Subcutaneous adipose tissue (tissue), 4 donors: ENCODE data around the gene KCTD4. TPM values are rescaled to one million over a fixed set of nuclear protein-coding genes. Genes with fewer than 3 reads are reported as not detected.

Experiments used
- CTCF ChIP-seq: fragments of 450-650 bp; IDR thresholded peaks from one replicate; pipeline ENCODE4 v1.5.1; 2016; ENCODE audit warnings: low read depth, mild to moderate bottlenecking, control low read depth, antibody characterized with exemption, moderate library complexity
- total RNA-seq, 4 donors: library from RNA; depleted of rRNA; stranded (reverse); fragments of >200 nt; gene quantifications; one replicate each; pipeline ENCODE4 v1.1.0, GENCODE V29; 2016

Gene KCTD4
- total RNA-seq, 4 donors from 2014 or later = not detected

GRCh38 chr13:45149964-45150363, 50.9 kb downstream of the KCTD4 start:
- TF ChIP-seq CTCF = no peak

- no peak for TF ChIP-seq CTCF
These were observed 57.5 kb downstream of the KCTD4 start for GRCh38 chr13:45143346-45143751.

Other genes with a start within 250 kb of the KCTD4 start
- 1 to 10 TPM; 2.0 to 3.8 (median 3.0) TPM for gene NUFIP1, start 211.6 kb downstream of the KCTD4 start, total RNA-seq
- gene GPALPP1, start 211.5 kb downstream of the KCTD4 start, total RNA-seq = 10 to 100 TPM; 17.1 to 27.3 (median 21.7) TPM
- gene GTF2F2, start 80.5 kb downstream of the KCTD4 start, total RNA-seq = 10 to 100 TPM in 3 of 4 donors, 1 to 10 TPM in 1; 9.0 to 21.5 (median 15.2) TPM
- gene TPT1, start 140.1 kb upstream of the KCTD4 start, total RNA-seq = 1,000 to 10,000 TPM; 4,074 to 4,420 (median 4,249) TPM
- gene SLC25A30, start 217.3 kb upstream of the KCTD4 start, total RNA-seq = 10 to 100 TPM; 13.1 to 29.2 (median 15.8) TPM